Heart right ventricle (tissue), 16 donors: ENCODE measurements around the gene TPM1. TPM values are rescaled to one million over a fixed set of nuclear protein-coding genes. Genes with fewer than 3 reads are reported as not detected.
A peak's percentile ranks its signal among the peaks of the same experiment; 100 is the strongest.

ENCODE experiments used
- ATAC-seq, 8 donors: fragments of 200-7000 bp; cut with Tn5 transposase; one replicate each; pipeline ENCODE4 v1.9.1; 2020; ENCODE audit warnings: mild to moderate bottlenecking in 8 of 8, moderate library complexity in 8 of 8, moderate number of reproducible peaks in 1 of 8
- DNase-seq, 2 donors: peaks; one replicate each; pipeline ENCODE4 v3.0.0-alpha.2; 2020
- H3K27ac ChIP-seq, 10 donors: fragments of 200-600 bp; sonication (generic) in 2 of 10; one replicate each; pipeline versions ENCODE4 v1.5.0 to v1.8.0; 2020 to 2022; ENCODE audit warnings: mild to moderate bottlenecking in 3 of 10
- H3K27me3 ChIP-seq, 7 donors: fragments of 200-600 bp; one replicate each; pipeline ENCODE4 v1.8.0; 2021 to 2022; ENCODE audit warnings: mild to moderate bottlenecking in 2 of 7
- H3K36me3 ChIP-seq, 9 donors: fragments of 200-600 bp; sonication (generic) in 1 of 9; one replicate each; pipeline versions ENCODE4 v1.5.0 to v1.8.0; 2020 to 2022; ENCODE audit warnings: mild to moderate bottlenecking in 2 of 9
- H3K4me1 ChIP-seq, 9 donors: fragments of 200-600 bp; sonication (generic) in 1 of 9; one replicate each; pipeline versions ENCODE4 v1.5.0 to v1.8.0; 2020 to 2022; ENCODE audit warnings: mild to moderate bottlenecking in 4 of 9
- H3K4me3 ChIP-seq, 10 donors: fragments of 200-600 bp; sonication (generic) in 2 of 10; one replicate each; pipeline versions ENCODE4 v1.5.0 to v1.8.0; 2020 to 2022; ENCODE audit warnings: mild to moderate bottlenecking in 7 of 10, moderate library complexity in 2 of 10
- H3K9me3 ChIP-seq, 11 donors: fragments of 200-600 bp in 10 of 11; sonication (generic) in 2 of 11; one replicate each; pipeline versions ENCODE4 v1.5.0 to v1.8.0; 2013 to 2022; ENCODE audit warnings: mild to moderate bottlenecking in 2 of 11, control low read depth in 1 of 11, moderate library complexity in 1 of 11
- WGBS, 2 donors: extraction: QIAGEN DNeasy Blood & Tissue Kit; methylation state at CpG; one replicate each; pipeline ENCODE4 v1.1.7; 2013; ENCODE audit warnings: inconsistent platforms in 1 of 2; 5-methylcytosine and 5-hydroxymethylcytosine counted together
- intact Hi-C, 10 donors: fragments of 100-400 bp; cut with DNase I; formaldehyde crosslinking; loops; one replicate each; pipeline versions ENCODE4 v1.11.1 to v1.14.2; 2022
- polyA plus RNA-seq, 2 donors: library from polyadenylated mRNA; stranded (reverse); fragments of 200-250 nt; gene quantifications; one replicate each; pipeline ENCODE4 v1.2.3, GENCODE V29; 2013
- total RNA-seq, 10 donors: library from RNA; stranded (reverse); fragmentation: NEBNext Ultra II Directional in 3 of 10; extraction: Animal tissue kit (Norgen Biotek cat#: 25700) in 3 of 10; gene quantifications; one replicate each; pipeline versions ENCODE4 v1.2.1 to v1.2.4, GENCODE V29; 2021 to 2023
- TF ChIP-seq, protein P1 (sequence below), 9 donors: fragments of 200-600 bp; sonication (generic) in 2 of 9; IDR thresholded peaks; one replicate each; pipeline versions ENCODE4 v1.5.0 to v1.8.0; 2021 to 2022; ENCODE audit warnings: antibody characterized with exemption in 9 of 9, mild to moderate bottlenecking in 5 of 9, moderate library complexity in 1 of 9
- donor health status: Arrhythmogenic right ventricular cardiomyopathy.
- donor health status: ischemic (EF 13 %, LVEDD 7.1; RV severe dilation, severe dysfunction).
- donor health status: healthy with polysubstance abuse.
- donor health status: DM: no; HTN: yes; CAD: no.
- donor health status: DM: no; HTN: no; CAD: no.
- donor health status: ischemic (EF 25% LVEDD 6.9; RV normal size, moderate dysfunction).
- donor health status: ischemic (EF 25% LVEDD 5.7; RV mildly dilated, moderate dysfunction).
- donor health status: healthy.
- donor health status: DM: yes; HTN: yes; CAD: no.
- donor health status: Ischemic cardiomyopathy.
- donor health status: ischemic (EF 35%, LVEDD 5.7; RV mildly dilated, moderate dysfunction).
- donor health status: nonischemic (EF 11% LVEDD 7.7; RV severe dilation, severe dysfunction).
- donor health status: DM: yes; HTN: yes; CAD: no.
- donor health status: PGD.
- donor health status: ischemic (EF 29% LVEDD 5.4; RV normal size, mild dysfunction).
- donor health status: nonischemic (EF 23%, LVEDD 6.1; RV moderate dilation, normal function).

The TPM1 gene
- total and polyA plus RNA-seq, 12 donors, result 10,066 to 18,091 (median 14,403) TPM

DNA sequence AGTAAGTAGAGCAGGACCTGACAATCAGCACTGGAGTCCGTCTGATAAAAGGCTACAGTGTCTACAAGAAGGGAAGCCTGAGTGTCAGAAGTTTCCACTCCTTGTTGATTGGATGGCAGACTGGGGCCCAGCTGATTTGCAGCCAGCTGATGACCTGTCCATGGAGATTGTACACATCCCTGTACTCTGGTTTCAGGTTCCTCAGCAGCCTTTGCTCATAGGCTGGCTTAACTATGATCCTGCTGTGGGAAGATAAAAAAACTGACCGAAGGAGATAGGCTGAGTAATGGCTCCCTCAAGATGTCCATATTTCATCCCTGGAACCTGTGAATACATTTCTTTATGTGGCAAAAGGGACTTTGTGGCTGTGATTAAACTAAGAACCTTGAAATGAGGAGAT, 67.4 kb downstream of the TPM1 start:
- intact Hi-C loops, result no loop called here
- TF ChIP-seq, protein P1, sequence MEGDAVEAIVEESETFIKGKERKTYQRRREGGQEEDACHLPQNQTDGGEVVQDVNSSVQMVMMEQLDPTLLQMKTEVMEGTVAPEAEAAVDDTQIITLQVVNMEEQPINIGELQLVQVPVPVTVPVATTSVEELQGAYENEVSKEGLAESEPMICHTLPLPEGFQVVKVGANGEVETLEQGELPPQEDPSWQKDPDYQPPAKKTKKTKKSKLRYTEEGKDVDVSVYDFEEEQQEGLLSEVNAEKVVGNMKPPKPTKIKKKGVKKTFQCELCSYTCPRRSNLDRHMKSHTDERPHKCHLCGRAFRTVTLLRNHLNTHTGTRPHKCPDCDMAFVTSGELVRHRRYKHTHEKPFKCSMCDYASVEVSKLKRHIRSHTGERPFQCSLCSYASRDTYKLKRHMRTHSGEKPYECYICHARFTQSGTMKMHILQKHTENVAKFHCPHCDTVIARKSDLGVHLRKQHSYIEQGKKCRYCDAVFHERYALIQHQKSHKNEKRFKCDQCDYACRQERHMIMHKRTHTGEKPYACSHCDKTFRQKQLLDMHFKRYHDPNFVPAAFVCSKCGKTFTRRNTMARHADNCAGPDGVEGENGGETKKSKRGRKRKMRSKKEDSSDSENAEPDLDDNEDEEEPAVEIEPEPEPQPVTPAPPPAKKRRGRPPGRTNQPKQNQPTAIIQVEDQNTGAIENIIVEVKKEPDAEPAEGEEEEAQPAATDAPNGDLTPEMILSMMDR (IDR thresholded peaks at IDR 0.05), result no peak
- H3K4me1 ChIP-seq, result peaks cover 0 to 8% (median 0%) of the 10 kb centered on the region in 9 donors
- H3K27me3 ChIP-seq, result no peaks in the 10 kb centered on the region
- no peak overlapping the region for H3K27ac ChIP-seq
- DNase-seq, result no peak
- no peak for ATAC-seq
- H3K36me3 ChIP-seq, result no peaks in the 10 kb centered on the region
- WGBS, 2 donors, result 87 to 94% methylated on average over 2 of the region's 2 CpGs
- H3K4me3 ChIP-seq, result no peak overlapping the region
- H3K9me3 ChIP-seq, result no peaks in the 10 kb centered on the region

DNA sequence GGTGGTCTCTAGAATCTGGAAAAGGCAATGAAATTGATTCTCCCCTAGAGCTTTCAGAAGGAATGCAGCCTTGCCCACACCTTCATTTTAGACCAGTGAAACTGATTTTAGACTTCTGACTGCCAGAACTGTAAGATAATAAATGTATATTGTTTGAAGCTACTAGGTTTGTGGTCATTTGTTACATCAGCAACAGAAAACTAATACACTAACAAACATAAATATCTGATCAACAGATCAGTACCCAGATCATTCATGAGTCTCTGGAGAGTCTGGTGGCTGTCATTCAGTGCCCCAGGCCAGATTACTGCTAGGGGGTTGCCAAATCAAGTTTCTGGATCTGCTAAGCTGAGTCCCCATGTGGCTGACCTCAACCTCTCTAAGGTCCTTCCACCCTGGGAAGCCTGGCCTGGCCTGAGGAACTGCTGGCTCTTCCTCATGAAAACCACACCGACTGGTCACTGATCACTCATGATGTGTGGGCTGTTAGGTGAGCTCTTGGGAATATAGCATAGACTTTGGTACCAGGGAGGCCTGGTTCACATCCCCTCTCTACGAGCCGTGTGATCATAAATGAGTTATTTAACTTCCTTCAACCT, 68.0 kb downstream of the TPM1 start:
- Histone ChIP-seq H3K4me3 (no peak overlapping the region), H3K4me1 (peaks cover 0 to 8% (median 0%) of the 10 kb centered on the region in 9 donors), H3K27ac (no peak overlapping the region), H3K9me3 (no peaks in the 10 kb centered on the region), H3K27me3 (no peaks in the 10 kb centered on the region), H3K36me3 (no peaks in the 10 kb centered on the region)
- TF ChIP-seq, protein P1 (IDR thresholded peaks at IDR 0.05), result no peak
- intact Hi-C loops, result no loop called here
- ATAC-seq, result no peak
- 86 to 95% methylated on average over 3 of the region's 3 CpGs for WGBS, 2 donors
- no peak for DNase-seq

GRCh38 chr15:63111481-63111880, 68.9 kb downstream of the TPM1 start:
- TF ChIP-seq, protein P1 (IDR thresholded peaks at IDR 0.05), result no peak
- Histone ChIP-seq H3K36me3 (no peaks in the 10 kb centered on the region), H3K27ac (no peak overlapping the region), H3K9me3 (no peaks in the 10 kb centered on the region), H3K4me1 (peaks cover 0 to 8% (median 0%) of the 10 kb centered on the region in 9 donors), H3K27me3 (no peaks in the 10 kb centered on the region), H3K4me3 (no peak overlapping the region)
- intact Hi-C loops, result no loop called here
- DNase-seq, result no peak
- peak in 2 of 8 donors; percentile 28 to 59 for ATAC-seq

- H3K27me3 ChIP-seq, result no peaks in the 10 kb centered on the region
- no peaks in the 10 kb centered on the region for H3K36me3 ChIP-seq
- peak in 3 of 8 donors; percentile 29 to 73 (median 52) for ATAC-seq
- no peaks in the 10 kb centered on the region for H3K9me3 ChIP-seq
- DNase-seq, result no peak
- TF ChIP-seq, protein P1 (IDR thresholded peaks at IDR 0.05), result no peak
- intact Hi-C loops, result no loop called here
- no peak overlapping the region for H3K4me3 ChIP-seq
- H3K27ac ChIP-seq, result no peak overlapping the region
- peaks cover 0 to 8% (median 0%) of the 10 kb centered on the region in 9 donors for H3K4me1 ChIP-seq
- 95 to 96% methylated on average over 3 of the region's 3 CpGs for WGBS, 2 donors
These were observed 70.3 kb downstream of the TPM1 start for GRCh38 chr15:63112871-63113270.
